Stimulated activated CD8-positive, alpha-beta memory T cell treated with anti-CD3 and anti-CD28 coated beads, Interleukin-12 subunit alpha, Interleukin-12 subunit beta, amount 100 ng/mL, for 1 hour (primary cell): Measurements from ENCODE around the gene DYSF.

ENCODE experiments used
- DNase-seq: peaks from one replicate; pipeline ENCODE4 v3.0.0-alpha.2; 2020; ENCODE audit warnings: low read depth

The DYSF gene

DNA sequence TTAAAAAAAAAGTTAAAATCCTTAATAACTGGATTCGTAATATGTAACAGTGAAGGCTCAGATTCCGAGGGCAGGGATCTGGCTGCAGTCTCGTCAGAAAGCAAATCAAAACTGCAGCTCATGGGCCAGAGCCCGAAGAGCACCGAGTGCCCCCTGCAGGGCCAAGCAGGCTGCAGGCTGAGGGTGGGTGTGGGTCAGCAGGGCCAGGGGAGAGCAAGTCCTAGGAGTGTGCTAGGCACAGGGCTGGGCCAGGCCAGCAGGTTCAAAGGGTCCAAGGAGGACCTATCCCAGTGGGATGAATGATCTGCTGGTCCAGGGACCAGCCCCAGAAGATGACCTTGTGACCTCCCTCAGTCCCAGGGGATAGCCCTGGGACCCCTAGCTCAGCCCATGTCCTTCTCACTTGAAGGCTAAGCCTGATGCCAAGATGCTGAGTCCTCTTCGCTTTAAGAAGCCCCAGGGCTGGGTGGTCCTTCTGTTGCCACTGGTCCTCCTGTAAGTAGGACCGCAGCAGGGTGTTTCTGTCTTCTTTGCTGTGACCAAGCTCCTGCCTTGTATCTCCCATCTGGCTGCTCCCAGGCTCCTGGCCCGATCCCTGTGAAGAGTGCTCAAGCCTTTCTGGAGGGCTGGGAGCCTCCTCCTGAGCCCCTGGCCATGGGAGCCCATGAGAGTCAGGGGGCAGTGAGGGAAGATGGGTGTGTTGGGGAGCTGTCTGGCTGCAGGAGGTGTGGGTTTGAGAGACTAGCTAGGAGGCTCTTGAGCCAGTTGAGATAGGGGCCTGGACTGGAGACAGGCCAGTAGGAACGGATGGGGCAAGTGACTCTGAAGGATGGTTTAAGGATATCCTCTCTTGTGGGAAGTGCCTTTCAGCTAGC lies 150.7 kb downstream of the DYSF start:
- DNase-seq = no peak

DNA sequence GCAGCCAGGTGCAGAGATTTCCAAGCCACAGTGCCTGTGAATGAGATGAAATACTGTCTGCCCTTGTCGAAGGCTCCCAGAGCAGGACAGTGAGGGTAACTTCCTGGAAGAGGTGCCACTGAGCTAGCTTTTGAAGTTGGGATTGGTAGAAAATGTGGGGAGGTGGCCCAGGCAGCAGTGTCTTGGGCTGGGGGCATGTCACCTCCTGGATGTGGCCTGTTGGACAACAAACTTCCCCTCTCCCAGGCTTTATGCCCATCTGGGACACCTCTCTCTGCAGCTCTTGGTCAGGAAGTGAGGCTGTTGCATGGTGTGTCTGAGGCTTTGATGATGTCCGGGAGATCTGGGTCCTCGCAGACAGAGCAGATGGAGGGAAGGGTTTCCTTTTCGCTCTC lies 151.4 kb downstream of the DYSF start:
- DNase-seq = no peak

DNA sequence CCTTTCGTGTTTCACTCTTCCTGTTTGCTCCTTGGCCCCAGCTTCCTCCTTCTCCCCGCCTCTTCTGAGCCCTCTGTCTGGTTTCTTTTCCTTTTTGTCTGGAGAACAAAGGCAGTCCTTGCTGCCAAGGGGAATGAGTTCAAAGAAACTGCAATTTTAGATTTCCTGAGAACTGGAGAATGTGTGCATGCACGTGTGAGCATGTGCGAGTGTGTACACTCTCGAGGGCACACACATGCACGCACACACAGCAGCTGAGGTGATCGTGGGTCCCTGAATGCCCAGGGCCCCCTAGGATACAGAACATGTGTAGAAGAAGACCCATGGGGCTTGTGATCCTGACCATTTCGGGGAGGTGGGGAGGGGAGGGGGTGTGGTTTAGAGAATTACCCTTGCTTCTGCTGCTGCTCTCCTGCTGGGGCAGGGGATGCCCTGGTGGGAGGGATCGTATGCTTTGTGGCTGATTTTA lies 151.8 kb downstream of the DYSF start:
- DNase-seq = no peak

DNA sequence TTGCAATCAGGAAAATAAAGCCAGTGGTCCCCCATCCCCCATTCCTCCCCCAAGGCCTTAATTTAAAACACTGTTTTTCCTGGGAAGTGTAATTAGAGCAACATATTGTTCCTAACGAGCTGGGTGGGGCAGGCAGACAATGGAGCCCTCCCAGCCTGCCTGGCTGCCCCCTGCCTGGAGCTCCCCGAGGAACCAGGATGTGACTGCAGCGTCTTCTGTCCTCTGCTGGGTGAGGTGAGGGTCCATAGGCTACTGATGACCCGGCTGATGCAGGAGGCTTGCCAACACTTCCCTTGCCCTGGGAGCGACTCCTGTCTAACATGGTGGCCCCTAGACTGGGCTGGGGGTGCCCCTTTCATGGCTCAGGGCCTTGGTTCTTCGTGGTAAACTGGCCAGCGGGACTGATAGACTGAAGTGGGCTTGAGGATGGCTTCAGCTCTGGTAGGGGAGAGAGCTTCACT lies 152.4 kb downstream of the DYSF start:
- DNase-seq = no peak

DNA sequence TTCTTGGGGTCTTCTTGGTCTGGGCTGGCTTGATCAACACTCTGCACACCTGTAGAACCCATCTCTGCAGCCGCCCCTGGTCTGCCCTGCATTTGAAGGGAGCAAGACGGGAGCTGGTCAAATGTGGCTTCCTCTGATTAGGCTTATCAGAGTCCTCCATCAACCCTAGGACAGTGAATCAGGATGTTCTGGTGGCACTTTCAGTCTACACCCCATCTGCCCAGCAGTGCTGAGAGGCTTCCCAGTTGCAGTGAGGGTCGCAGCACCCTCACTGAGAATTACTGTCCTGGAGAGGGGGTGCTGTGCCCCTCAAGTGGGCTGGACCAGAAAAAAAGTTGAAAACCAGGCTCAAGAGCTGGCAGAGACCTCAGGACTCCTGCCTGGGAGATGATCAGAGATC lies 152.9 kb downstream of the DYSF start:
- no peak for DNase-seq

DNA sequence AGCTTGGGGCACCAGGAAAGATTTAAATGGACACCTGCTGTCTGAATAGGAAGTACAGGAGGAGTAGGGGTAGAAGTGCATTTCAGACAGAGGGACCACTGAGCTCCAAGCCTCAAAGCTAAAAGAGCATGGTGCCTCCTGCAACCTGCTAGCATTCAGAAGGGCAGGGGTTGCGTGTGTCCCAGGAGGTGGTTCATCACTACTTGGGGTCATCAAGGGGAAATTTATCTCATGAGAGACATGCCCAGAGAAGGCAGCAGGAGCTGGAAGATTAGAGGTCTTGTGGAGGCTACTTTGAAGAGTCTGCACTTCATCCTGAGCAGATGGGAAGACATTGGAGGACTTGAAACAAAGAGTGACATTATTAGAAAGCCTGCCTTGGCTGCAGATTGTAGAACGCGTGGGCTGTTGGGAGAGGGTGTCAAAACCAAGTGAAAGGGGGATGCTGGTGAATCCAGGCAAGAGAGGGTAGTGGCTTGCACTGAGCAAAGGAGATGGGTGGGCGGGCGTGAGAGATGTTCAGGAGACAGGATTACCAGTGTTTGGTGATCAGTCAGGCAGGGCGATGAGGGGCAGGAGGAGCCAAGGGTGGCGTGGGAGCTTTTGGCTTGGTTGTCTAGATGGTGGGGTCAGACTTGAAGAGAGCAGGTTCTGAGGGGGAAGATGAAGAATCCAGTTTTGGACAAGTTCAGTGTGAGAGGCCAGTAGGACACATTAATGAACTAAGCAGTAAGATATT lies 154.0 kb downstream of the DYSF start:
- DNase-seq = no peak

DNA sequence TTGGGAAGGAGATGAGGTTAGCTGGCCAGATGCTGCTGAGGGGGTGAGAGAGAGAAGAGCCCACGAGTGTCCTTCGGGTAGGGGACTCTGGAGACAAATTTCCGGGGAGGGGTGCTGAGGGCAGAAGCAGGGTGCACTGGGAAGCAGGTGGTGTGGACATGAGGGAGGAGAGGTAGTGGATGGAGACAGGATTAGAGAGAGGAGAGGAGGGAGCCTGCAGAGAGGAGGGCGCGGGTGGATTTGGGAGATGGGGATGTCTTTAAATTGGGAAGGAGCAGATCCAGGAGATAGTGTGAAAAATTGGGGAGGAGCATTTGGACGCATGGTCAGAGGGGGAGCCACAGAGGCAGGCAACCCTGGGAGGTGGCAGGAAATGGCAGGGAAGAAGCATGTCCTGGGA lies 154.7 kb downstream of the DYSF start:
- DNase-seq = no peak

DNA sequence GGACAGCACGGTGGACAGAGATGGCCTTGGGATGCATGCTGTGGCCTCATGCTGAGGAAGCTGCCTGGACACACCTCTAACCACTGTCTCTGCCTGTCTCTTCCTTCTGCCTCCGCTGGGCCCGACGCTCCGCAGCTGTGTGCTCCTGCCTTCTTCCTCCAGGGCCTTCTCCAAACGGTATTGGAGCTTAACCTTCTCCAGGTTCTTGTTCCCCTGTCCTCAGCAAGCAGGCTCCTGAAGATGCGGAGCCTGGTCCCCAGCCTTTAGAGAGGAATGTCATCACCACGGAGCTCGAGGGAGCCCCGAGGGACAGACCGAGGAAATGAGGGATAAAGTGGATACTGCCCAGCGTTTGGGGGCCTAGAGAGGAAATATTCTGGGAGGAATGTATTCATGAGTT lies 155.1 kb downstream of the DYSF start:
- DNase-seq = no peak

DNA sequence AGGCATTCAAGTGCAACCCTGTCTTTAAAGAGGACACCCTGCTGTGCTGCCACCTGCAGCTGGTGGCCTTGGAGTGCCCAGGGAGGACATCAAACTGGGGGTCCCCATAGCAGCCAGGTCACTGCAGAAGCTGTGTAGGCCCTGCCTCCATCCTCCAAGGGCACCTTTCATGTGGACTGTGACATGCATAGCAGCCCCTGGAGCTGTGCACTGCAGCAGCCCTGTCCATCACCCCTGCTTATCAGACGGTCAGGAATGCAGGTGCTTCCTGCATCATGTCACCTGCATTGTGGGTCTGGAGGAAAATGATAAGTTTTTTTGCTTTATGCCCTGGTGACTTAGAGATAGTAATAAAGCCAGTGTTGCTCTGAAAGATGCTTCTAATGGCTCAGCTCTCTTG lies 155.7 kb downstream of the DYSF start:
- no peak for DNase-seq

DNA sequence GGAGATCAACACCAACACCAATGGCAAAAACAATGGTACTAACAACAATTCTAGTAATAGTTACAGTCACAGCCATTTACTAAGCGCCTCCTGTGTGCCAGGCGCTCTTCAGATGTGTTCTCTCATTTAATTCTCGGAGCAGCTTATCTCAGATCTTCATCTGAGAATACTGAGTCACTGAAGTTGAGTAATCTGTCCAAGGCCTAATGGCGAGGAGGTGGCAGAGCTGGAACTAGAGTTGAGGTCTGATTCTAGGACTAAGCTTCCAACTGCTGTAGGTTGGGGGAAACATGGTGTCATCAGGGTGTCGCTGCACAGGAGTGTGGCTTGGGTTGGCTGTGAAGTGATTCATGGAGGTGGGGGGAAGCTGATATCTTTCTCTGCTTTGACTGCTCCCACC lies 156.1 kb downstream of the DYSF start:
- no peak for DNase-seq

DNA sequence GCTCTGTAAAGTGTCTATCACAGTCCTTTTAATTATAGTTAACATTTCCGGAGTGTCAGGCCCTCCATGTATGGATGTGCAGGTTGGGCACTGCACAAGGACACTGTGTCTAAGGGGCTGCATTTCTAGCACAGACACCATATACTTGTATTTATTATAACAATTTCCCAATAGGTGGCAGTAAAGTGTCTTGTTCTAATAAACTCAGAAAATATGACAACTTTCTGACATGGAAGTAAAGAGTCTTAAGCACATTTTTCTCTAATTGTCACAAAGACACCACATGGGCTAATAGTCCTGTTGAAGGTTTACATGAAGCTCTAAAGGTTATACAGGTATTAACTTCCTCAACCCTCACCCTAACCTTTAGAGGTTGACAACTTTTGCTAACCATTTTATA lies 156.6 kb downstream of the DYSF start:
- no peak for DNase-seq

DNA sequence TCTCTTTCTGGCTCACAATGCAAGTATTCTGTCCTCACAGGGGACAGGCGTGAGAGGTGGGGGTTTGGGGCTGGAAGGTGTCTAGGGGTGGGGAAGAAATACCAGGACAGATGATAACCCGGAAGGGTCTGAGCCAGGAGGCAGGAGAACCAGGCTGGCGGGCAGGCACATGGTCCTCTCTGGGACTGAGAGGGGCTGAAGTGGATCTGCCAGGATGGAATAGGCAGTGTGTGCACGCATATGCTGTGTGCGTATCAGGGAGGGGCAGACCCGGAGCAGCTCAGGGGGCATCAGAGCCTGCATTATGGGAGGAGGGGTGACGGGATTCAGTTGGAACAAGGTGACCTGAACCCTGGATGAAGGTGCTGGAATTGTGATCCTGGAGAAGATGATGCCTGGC lies 157.3 kb downstream of the DYSF start:
- no peak for DNase-seq

DNA sequence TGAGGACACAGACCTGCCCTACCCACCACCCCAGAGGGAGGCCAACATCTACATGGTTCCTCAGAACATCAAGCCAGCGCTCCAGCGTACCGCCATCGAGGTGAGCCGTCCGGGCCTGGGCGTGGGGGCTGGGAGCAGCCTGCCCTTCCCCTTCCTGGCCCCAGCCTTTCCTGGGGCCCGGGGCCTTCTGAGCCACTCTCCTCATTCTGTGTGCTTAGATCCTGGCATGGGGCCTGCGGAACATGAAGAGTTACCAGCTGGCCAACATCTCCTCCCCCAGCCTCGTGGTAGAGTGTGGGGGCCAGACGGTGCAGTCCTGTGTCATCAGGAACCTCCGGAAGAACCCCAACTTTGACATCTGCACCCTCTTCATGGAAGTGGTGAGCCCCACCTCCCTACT lies 157.9 kb downstream of the DYSF start:
- no peak for DNase-seq

DNA sequence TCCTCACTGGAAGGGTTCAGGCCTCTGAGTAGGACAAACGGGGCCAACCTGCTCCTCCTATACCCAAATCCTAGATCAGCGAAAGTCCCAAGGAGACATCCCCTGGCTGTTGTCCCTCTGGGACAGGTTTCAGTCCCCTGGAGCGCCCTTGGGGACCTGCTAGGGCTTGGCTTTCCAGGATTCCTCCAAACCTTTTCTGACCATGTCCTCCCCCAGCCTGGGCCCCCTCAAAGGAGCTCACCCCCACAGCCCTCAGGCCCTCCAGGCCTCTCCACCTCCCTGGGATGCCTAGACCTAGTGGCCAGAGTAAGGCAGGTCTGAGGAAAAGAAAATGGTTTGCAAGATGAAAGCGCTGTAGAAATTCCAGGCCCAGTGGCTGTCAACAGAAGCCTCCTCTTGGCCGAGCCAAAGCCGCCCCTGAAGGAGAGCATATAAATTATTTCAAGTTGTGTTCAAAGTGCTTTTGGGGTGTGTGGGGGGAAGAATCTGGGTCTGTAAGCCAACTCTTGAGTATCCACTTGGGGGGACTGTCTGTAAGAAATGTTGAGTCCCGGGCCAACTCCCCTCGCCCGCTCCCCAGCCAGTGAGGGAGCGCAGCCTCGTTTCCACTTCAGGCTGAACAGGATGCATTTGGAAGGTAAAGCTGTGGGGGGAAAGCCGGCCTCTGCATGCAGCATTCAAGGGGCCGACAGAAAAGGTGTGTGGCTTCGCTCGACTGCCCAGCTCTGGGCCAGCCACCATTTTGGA lies 158.6 kb downstream of the DYSF start:
- no peak for DNase-seq

DNA sequence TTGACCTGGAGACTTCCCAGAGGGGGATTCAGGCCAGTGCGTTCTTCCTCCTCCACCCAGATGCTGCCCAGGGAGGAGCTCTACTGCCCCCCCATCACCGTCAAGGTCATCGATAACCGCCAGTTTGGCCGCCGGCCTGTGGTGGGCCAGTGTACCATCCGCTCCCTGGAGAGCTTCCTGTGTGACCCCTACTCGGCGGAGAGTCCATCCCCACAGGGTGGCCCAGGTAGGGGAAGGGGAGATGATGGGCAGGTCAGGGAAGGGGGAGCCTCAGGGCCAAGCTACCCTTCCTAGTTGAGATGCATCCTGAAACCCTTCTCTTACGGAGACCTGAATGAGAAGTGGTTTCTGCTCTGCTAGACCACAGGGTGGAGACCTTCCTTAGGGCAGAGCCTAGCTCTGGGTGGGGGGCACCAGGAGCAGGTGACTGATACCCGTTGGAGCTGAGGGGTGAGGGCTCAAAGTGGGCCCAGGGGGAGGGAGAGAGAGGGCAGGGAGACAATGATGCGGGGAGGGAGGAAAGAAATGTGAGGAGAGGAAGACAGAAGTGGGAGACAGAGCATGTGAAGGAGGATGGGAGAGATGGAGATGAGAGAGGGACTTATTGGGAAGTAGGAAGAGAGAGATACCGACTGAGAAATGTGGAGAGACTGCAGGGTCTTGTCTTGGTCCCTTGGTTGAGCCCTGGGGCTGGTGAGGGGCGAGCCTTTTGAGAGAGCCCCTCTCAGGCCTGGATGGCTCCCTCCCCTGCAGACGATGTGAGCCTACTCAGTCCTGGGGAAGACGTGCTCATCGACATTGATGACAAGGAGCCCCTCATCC lies 159.4 kb downstream of the DYSF start:
- no peak for DNase-seq

DNA sequence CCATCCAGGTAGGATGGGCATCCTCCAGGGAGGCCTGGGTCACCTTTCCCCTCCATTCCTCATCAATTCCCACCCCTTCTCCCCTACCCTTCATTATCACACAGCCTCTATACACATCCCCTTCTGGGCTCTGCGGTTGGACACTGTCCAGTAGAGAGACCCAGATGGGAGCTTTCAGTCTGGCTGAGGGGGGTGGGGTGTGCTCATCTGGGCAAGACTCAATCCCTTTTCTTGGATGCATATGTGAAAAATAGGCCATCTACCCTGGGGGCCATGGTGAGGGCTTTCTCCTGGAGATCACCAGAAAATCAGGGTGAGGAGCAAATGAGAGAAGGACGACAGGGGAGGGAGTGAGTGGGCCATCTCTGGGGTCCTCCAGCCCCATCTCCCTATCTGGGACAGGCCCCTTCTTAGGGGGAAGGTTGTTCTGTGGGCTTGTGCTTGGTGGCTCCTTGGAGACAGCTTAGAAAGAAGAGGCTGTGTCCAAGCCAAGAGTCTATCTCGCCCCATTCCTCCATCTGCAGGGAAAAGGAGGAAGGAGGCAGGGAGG lies 160.1 kb downstream of the DYSF start:
- no peak for DNase-seq

DNA sequence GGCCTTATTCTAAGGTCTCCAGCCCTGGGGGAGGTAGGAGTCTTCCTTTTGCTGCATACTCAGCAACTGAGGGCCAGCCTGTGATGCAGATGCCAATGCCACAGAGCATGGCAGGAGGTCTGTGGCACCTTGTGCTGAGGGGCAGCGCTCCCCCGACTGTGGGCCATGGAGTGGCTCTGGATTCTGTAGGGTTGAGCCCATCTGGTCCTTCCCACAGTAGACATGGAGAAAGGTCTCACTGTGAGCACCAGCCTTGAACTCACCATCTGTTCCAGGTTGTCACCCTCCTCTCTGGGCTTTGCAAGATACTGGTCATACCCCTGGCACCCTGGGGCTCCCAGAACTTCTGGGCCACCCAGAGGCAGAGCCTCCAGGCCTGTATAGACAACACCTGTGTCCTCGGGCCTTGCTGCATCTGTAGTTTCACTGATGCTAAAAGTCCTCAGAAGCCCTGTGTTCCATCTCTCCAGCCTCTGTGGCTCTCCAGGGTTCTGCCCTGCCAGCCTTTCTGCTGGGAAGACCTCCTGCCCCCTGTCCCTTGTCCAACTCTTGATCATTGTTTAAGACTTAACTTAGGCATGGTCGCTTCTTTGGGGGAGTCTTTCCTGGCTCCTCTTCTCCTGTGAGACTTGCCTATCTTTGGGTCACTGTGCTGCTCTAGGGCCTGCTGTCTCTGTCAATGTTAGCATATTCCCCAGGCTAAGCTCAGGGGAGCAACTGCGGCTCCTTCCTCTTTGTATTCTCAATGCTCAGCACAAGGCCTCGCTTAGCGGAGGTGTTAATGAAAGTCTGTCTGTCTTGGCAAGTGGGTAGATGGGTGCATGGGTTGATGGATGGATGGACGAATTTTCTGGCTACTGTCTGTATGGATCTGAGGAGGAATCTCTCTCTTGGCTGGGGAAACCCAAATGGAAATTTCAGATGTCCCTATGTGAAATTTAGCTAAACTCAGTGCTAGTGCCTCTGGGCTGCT lies 160.9 kb downstream of the DYSF start:
- DNase-seq = no peak

DNA sequence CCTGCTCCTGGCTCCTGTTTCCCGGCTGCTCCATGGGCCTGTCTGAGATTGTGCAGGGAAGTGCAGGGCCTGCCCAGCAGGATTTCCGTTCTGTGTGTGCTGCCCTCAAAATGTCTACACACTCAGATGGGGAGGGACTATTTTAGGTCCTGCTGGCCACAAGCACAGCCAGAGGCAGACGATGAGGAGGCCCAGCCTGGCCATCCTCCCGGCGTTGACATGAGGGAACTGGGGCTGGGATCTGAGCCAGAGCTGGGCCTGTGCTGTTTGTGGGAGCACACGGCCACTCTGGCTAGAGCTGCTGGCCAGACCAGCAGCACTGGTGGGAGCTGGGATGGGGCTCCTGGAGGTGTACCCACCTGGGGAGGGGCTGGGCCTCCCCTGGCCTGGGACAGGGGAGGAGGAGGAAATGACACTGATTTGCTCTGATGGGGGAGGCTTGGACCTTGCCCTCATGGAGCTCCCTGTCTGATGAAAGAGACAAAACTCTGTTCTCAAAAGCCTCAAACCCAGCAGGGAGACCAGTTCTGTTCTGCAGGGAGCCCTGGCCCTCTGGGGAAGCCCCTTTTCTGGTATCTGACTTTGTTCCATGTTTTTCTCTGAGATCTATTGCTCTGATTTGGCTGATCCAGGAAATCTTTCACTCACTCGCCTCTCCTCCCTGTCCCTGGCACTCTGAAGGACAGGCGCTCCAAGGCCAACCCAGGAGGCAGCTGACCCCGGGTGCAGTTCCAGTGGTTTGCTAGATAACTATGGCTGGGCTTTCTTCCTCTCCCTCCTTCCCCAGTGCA lies 161.8 kb downstream of the DYSF start:
- no peak for DNase-seq
